Measurements from ENCODE around the gene AQP5.

The AQP5 gene

DNA sequence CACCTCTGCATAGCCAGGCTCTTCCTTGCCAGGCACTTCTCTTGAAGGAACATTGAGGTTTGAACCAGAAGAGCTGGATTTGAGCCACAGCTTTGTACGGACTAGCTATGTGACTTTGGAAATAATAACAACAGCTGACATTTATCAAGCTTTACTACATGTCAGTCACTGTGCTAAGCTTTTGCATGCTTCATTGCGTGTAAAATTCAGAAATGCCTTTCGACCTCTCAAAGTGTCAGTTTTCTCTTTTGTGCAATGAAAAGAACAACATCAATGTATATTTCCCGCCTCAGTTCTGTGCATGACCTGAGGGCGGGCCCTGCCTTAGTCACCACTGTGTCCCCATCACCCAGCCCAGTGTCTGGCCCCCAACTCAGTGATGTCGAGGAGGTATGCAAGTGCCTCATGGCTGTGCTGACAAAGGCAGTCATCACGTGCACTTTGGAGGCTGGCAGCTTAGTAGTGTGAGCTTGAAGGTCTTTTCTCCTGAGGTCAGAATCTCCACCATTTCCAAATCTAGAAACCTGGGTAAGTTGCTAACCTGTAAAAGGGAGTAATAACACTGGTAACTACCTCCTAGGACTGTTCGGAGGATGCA lies 29.0 kb upstream of the AQP5 start:
- no peak for DNase-seq

DNA sequence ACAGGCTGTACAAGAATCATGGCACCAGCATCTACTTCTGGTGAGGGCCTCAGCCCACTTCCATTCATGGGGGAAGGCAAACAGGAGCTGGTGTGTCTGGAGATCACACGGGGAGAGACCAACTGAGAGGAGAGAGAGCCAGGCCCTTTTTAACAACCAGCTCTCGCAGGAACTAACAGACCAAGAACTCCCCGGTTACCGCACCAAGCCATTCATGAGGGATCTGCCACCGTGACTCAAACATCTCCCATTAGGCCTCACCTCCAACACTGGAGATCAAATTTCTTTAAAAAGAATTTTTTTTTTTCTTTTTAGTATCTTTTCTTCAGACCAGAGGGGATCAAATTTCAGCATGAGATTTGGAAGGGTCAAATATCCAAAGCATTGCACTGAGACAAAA lies 27.9 kb upstream of the AQP5 start:
- DNase-seq: no peak

DNA sequence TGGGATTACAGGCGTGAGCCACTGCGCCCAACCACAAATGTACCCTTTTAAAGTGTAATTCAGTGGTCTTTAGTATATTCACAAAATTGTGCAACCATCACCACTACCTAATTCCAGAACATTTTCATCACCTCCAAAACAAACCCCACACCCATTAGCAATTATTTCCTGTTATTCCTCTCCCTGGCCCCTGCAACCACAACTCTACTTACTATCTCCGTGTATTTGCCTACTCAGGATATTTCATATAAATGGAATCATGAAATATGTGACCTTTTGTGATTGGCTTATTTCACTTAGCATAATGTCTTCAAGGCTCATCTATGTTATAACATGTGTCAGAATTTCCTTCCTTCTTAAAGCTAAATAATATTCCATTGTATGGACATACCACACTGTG lies 27.2 kb upstream of the AQP5 start:
- no peak for DNase-seq

DNA sequence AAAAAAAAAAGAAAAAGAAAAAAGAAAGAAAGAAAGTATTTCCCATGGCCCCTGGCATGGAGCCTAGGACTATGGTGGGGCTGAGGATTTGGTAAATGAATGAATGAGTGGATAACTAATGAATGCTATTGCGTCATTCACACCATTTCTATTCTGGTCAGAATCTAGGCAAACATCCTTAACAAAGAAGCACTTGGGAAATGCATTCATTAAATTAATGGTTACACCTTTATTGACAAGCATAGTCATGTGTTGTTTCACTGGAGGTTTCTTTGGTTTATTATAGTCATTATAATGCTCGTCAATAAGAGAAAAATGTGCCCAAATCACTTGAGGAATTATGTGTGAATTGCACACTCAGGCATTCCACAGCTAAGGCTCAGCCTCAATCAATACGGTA lies 24.7 kb upstream of the AQP5 start:
- DNase-seq: no peak

DNA sequence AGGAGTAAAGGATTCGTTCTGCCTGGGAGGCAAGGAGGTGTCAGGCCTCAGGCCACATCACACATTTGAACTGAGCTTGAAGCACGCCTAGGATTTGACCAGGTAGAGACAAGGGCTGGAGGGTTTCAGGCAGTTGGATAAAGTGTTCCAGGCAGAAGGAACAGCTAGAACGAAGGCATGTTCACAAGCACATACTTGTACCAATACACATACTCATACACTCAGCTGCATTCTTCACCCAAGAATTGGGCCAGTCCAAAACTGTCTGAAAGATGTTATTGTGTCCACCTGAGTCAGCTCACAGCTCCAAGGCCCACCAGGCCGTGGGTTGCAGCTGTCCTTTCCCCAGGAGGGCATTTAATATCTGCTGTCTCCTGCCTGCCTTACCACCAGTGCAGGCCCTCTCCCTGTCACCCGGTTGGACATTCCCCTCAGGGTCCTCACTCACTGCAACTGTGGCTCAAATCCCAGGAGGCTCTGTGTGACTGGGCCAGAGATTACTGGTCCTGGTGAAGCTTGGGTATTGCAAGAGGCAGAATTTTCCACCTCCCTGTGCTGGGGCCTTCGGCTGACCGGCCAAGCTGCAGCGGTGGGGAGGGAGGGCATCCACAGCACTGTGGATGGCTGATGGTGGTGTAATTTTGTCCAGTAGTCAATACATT lies 23.9 kb upstream of the AQP5 start:
- no peak for DNase-seq

DNA sequence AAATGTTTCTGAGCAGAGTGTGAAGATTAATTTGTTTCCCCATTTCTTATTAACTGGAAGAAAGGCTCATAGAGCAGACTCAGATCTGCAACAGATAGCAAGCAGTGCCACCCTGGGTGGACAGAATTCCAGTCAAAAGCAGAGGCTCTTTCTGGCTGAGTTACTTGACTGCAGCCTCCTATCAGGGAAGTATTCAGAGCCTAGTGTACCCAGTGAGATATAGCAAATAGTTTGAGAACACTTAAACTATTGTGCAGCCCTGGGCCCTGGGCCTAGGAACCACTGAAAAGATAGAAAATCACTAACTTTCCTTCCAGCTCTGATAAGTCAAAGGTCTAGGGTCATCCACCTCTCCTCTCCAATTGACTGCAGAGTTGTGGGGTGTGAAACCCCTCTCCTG lies 22.4 kb upstream of the AQP5 start:
- no peak for DNase-seq

DNA sequence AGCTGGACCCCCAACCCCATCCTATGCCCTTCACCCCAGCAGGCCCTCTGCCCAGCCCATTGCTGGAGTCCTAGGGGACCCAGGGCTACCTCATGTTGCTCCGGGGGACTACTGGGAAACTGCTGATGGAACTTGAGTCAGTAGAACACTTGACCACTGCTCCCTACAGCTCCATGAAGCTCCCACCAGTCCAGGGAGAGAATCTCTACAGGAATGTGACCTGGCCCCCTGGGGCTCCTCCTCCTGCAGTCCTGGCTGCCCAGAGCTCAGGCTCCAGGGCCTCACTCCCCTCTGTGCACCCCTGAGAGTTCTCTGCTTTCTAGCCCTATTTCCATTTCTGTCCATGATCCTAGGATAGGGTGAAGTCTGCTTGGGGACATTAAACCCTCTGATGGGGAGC lies 22.0 kb upstream of the AQP5 start:
- no peak for DNase-seq

DNA sequence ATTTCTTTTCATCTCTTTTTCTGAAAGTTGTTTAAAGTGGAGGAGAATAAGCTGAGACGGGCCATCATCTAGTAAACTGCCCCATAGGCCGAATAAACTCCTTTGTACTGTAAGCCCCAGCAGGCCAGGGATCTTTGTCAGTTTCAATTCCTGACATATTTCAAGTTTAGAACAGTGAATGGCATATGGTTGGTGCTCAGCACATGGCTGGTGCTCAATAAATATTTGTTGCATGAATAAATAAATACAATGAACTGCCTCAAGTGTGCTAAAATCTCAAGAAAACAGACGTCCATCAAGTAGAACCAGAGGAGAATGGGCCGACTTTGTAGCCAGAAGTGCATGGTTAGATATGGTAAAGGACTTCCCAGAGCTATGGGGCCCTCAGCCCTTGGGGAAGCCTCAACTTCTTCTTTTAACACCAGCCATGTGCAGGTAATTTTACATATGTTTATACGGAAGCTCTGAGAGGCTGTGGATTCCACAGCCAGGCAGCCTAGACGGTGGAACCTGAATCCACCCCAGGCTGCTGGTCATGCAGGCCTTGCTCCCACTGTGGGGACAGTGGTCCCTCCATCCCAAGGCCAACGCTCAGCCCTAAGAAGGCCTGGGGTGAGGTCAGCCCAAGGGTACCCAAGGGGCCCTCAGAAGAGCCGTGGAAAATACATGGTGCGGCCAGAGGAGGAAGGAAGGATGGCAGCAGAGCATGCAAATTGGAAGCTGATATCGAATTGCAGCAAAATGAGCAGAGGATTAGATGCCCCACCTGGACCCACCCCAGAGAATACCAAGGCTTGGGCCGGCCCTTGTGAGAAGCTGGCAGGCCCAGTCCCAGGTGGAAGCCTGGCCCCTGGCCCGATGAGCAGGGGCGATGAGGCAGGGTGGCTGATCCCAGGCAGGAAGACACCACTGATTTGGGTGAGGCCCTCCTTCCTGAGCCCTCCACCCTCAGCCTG lies 19.8 kb upstream of the AQP5 start:
- no peak for DNase-seq

DNA sequence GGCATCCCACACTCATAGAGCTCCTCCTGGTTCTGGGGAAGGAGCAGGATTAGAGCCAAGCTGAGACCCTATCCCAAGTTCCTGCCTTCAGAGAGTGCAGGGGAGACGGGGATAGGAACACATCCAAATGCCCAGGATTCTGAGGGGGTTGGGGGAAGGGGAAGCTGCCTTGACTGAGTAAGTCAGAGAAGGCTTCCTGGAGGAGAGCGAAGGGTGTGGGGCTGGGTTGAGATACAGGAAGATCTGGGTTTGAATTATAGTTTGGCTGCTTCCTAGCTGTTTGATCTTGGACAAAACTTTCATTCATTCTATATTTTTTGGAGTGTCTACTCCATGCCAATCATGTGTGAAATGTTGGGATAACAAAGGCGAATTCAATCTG lies 19.2 kb upstream of the AQP5 start:
- no peak for DNase-seq

DNA sequence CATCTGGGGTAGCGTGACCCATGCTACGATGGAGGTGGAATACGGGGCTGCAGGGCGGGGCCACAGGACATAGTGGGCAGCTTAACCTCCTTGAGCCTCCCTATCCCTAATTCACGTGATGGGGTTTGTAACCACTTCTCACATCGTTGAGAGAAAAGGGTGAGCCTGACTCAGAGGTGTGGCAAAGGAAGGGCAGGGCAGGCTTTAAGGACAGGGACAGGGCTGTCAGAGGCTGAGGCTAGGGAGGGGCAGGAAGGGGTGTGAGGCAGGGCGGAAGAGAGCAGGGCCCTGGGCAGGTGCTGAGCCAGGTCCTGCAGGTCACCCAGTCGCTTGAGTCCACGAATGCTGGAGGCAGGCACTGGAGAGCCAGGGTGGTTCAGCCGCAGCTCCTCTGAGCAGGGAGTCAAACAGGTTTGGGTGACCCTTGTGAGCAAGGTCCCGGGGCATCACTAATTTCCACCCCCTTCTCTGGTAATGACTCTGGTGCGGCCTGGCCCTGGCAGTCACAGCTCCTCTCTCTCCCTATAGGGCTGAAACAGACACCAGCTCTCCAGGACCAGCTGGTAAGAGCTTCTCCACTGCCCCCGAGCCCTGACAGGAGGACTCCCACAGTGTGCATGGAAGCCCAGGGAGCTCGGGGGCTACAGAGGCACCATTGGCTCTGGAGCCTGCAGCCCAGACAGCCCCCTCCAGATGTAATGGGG lies 18.6 kb upstream of the AQP5 start:
- DNase-seq: peak; percentile 14

DNA sequence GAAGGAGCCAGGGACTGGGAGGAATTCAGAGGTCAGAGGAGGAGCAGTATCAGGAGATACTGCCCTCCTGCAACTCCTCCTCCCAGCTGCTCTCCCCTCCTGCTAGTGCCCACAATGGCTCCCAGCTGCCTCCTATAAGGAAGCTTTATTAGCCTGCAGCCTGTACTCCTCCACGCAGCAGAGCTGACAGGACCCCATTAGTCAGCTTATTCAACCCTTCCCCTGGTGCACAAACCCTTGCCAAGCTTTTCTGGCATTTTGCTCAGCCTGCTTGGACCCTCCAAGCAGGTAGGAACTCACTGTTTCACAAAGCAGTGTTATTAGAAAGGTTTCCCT lies 18.1 kb upstream of the AQP5 start:
- DNase-seq: no peak

DNA sequence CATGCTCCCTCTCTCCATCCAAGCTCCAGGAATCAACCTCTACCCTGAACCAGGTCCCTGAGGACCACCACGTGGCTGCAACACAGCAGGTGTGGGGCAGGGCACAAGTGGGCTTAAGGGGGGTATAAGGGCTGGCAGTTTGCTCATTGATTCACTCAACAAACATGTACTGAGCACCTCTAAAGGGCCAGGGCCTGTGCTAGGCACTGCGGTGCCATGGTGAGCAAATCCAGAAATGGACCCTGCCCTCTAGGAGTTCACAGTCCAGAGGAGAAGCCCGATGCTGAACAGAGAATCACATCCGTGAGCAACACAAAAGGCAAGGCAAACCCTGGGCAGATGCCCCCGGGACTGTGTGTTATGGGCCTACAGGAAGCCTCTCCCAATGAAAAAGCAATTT lies 17.6 kb upstream of the AQP5 start:
- no peak for DNase-seq

DNA sequence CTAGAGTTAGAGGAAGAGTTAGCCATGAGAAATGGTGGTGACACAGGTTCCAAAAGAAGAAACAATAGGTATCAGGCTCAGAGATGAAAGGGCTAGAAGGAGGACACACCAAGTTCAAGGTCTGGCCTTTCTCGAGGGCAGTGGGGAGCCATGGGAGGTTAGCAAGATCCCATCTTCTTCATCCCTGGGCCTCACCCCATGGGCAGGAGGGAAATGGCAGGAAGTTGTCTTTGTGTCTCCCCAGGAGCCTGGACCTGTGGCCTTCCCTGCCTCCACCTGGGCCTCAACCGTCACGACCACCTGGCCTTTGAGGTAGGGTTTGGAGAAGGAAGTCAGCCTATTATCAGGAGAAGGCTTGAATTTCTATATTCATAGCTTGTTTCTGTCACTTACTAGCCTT lies 17.0 kb upstream of the AQP5 start:
- no peak for DNase-seq

DNA sequence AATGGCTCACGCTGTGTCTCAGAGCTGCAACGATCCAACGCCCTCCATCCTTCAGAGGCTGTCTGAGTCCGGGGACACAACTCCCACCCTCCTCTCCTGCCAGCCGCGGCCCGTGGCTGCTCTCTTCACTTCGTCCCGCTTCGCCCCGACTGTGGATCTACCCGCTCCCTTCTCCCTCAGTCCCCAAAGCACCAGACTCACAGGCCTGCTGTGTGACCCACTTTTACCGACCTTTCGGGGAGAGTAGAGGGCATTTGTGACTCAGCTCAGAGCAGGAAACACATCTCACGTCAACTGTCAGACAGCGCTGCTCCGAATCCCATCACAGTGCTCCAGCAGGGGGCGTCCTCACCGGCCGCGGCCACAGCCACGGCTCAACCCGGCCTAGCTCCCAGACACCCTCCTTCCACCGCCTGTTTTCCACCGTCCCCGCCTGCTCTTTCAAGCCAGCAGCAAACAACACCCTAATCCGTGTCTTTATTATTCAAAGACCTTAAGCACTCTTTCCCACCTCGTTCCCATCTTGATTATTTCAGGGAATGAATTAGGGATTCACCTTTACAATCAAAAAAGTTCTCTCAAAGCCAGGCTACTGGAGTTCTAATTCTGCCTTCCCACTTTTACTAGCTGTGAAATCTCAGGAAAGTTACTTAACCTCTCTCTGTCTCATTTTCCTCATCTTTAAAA lies 16.1 kb upstream of the AQP5 start:
- DNase-seq: peak; percentile 63

DNA sequence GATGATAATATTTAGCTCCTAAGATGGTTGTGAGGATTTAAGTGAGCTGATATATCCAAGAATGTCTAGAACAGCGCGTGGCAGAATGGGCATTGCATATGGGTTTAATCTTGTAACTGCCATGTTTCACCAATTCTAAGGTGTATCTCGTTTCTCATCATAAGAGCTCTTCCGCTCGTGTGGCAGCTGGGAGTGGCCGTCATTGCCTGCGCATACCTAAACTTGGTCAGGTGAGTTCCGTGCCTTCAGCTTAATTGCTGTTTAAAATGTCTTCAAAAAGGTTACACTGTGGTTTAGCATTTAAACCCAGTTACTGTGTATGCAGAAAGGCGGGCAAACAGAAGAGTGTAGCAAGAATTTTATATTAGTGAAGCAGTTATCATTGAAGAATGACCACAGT lies 15.6 kb upstream of the AQP5 start:
- DNase-seq: no peak

DNA sequence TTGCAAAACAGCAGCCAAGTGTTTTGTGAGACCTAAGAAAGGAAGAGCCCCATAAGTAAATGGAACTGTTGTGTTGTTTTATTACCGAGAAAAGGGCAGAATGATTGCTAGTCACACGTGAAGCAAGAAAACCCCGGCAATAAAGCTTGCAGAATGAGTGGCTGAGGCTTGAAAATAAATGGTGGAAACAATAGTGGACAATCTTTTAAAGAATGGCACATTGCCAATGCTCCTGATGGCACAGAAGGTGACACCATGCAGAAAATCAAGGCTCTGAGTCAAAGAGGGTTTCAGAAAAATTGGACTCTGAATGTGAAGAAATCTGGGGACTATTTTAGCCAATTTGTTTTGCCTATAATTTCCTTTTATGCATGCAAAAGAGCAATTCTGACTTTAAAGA lies 15.2 kb upstream of the AQP5 start:
- DNase-seq: no peak

DNA sequence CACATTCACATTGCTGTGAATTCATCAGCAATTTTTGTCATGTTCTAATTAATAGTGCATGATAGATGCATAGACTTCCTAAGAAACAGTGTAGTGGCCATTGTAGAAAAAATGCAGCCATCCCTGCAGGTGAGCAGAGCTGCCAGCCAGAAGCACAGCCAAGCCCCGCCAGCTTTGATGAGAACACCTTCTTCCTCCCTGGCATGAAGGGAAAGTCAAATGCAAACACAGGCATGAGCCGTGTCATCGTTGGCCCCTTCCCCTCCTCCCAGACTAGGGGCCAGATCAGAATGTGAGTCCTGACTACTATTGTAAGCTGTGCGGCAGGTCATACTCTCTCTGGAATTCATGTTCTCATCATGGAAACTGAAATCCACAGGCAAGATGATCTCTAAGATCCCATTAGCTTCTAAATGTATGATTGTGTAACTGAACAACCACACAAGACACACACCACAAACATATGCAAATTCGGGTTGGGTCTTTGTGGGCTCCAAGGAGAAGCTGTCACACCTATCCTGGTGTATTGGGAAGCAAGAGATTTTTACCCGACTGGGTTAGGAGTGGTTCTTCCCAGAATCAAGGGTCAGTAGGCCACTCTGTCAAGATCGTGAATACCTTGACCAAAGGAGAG lies 14.0 kb upstream of the AQP5 start:
- DNase-seq: no peak

DNA sequence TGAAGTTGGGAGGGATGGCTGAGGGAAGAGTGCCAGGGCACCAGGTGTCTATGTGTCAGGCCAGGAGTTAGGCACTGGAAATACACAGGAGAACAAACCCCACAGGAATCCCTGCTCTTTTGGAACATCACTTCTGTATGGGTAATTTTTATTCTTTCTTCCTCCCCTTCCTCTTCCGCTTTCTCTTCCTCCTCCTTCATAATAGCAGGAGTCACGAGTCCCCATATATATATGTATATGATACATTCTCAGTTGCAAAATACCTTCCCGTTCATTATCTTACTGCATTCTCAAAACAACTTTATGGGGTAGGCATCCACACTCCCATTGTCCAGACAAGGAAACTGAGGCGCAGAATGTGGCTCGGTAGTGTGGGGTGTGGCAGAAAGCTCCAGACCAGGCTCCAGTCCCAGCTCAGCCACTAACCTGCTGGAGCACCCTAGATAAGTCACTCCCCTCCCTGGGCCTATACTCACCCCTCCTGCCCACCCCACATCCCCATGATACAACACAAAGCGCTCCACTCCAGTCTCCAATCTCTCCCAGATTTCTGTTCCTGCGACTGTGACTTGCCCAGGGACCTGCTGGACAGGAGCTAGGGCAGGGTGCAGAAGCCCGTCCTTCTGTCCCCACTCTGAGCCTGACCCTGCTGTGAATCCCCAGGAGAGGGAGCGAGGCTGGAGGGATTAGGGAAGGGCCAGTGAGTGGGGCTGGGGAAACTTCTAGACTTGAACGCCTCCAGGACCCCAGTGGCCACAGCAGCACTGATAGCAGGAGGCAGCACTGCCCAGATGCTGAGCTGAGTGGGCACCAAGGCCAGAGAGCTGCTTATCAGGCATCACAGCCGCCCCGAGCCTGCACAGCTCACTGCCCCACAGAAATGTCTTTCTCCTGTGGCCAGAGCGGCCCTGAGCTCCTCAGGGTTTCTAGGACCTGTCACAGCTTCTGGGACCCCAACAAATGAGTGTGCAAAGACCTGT lies 12.5 kb upstream of the AQP5 start:
- DNase-seq: no peak

DNA sequence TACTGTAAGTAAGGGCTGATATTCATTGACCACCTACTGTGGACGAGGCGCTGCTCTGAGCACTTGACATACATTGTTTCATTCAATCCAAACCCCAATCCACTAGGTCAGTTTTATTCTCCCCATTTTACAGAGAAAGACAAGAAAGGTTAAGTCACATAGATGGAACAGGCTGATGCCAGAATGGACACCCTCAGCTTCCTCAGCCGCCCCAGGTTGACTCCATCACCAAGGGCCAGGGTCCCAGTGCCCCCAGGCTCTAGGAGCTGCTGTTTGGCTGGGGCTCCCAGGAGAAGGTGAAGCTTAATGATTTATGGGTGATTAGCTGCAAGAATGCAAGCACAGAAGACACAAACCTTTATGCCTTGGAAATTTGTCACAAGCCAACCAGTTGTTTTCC lies 11.8 kb upstream of the AQP5 start:
- DNase-seq: no peak

DNA sequence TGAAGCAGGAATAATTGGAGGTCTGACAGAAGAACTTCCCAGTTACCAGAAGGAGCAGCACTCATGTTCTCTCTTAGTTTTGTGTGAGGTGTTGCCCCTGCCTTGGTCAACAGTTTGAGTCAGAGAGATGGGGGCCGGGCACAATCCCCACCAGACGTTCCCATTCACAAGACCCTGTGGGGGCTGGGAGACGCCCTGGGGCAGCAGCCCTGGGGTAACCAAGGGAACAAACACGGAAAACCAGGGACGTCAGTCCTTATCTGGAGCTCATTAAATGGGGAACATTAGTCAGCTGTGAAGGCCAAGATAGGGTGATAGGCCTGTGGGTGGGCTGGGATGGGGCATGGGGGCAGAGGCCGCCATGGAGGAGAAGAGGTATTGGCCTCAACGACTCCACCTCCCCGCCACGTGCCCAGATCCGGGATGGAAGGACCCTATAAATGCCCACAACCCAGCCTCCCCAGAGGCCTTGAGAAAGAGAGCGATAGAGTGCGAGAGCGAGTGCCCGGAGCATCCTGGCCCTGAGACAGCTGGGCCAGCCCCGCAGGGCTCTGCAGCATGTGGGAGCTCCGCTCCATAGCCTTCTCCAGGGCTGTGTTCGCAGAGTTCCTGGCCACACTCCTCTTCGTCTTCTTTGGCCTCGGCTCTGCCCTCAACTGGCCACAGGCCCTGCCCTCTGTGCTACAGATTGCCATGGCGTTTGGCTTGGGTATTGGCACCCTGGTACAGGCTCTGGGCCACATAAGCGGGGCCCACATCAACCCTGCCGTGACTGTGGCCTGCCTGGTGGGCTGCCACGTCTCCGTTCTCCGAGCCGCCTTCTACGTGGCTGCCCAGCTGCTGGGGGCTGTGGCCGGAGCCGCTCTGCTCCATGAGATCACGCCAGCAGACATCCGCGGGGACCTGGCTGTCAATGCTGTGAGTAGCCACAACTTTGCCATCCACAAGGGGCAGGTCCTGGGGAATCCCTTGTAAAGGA lies 11.1 kb upstream of the AQP5 start, which contains the start of gene AQP2:
AQP2 (plus strand) TSS at position 465 of the 979 bp plus-strand sequence; CDS start at position 559, 94 bp downstream.
- DNase-seq: no peak

Measured in central memory CD4-positive, alpha-beta T cell (primary cell).